ENCODE data around the gene MDM2.

DNA sequence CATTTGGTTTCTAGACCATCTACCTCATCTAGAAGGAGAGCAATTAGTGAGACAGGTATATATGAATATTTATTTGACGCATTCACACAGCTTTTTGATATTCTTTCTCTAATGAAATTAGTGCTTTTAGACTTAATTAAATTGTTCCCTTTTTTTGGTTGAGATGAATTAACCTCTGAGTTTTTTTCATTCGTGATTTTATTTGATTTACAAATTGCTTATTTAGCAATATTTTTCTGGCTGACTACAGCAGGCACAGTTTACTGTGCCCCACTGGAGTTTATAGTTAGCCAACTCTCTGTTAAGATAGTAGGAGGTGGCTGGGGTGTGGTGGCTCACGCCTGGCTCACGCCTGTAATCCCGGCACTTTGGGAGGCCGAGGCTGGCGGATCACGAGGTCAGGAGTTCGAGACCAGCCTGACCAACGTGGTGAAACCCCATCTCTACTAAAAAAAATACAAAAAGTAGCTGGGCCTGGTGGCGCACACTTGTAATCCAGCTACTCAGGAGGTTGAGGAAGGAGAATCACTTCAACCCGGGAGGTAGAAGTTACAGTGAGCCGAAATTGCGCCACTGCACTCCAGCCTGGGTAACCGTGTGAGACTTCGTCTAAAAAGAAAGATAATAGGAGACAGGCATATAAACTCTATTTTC is 16.7 kb downstream of the MDM2 start:
- no peak for TF ChIP-seq TFCP2L1 (CRISPR knock-in tag; IDR thresholded peaks at IDR 0.05)
- TF ChIP-seq POLR2A (IDR thresholded peaks at IDR 0.05; ENCODE audit: low read length) = no peak
- TF ChIP-seq, protein P1, sequence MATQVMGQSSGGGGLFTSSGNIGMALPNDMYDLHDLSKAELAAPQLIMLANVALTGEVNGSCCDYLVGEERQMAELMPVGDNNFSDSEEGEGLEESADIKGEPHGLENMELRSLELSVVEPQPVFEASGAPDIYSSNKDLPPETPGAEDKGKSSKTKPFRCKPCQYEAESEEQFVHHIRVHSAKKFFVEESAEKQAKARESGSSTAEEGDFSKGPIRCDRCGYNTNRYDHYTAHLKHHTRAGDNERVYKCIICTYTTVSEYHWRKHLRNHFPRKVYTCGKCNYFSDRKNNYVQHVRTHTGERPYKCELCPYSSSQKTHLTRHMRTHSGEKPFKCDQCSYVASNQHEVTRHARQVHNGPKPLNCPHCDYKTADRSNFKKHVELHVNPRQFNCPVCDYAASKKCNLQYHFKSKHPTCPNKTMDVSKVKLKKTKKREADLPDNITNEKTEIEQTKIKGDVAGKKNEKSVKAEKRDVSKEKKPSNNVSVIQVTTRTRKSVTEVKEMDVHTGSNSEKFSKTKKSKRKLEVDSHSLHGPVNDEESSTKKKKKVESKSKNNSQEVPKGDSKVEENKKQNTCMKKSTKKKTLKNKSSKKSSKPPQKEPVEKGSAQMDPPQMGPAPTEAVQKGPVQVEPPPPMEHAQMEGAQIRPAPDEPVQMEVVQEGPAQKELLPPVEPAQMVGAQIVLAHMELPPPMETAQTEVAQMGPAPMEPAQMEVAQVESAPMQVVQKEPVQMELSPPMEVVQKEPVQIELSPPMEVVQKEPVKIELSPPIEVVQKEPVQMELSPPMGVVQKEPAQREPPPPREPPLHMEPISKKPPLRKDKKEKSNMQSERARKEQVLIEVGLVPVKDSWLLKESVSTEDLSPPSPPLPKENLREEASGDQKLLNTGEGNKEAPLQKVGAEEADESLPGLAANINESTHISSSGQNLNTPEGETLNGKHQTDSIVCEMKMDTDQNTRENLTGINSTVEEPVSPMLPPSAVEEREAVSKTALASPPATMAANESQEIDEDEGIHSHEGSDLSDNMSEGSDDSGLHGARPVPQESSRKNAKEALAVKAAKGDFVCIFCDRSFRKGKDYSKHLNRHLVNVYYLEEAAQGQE (IDR thresholded peaks at IDR 0.05) = no peak
- TF ChIP-seq MAFK (IDR thresholded peaks at IDR 0.05; ENCODE audit: partially characterized antibody) = peak; percentile 91
